ENCODE results near the gene PITX2. TPM values are rescaled to one million over a fixed set of nuclear protein-coding genes. Genes with fewer than 3 reads are reported as not detected.

The PITX2 gene
- total RNA-seq, 4 donors from 2014 or later, result not detected

DNA sequence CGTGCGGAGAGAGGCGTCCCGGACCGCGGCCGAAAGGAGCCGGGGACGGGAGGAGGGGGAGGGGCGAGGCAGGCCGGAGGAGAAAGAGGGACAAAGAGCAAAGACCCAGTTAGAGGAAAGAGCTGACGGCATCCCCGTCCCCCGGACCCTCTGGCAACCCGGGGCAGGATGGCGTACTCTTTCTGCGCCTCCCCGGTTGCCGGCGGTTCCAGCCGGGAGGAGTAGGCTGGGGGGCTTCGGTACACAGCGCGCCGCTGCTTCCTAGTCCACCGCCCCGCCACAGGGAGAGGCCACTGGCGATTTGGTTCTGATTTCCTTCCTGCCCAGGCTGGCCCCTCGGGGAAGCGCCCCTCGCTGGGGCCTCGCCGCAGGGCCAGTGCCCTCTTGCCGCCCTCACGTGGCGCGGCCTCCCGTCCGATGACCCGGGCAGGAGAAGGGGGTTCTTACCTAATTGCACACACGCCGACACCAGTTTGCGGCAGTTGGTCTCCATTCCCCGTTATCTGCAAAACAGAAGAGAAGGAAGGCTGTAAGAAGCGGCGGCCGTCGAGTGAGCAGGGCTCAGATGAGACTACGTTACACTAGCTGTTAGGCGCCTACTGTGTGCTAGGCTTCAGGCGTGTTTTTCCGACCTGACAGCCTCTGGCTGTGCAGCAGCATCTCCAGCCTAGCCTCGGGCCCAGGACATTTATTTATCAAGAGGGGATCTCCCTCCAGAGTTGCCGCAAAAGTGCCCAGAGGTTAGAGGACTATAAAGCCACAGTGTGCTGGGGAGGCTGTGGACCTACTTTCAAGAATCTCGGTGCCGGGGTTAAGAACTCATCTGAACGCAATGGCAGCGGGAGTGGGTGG, 9.9 kb upstream of the PITX2 start:
- no peak for DNase-seq
- no peaks in the 10 kb centered on the region for H3K36me3 ChIP-seq
- H3K27me3 ChIP-seq, result peaks cover 82% of the 10 kb centered on the region
- no peaks in the 10 kb centered on the region for H3K9me3 ChIP-seq
- intact Hi-C loops (cut with DNase I), result no loop called here
- 6 to 7% methylated on average over 36 to 49 of the region's 58 CpGs for WGBS, 2 donors
- TF ChIP-seq, protein P1, sequence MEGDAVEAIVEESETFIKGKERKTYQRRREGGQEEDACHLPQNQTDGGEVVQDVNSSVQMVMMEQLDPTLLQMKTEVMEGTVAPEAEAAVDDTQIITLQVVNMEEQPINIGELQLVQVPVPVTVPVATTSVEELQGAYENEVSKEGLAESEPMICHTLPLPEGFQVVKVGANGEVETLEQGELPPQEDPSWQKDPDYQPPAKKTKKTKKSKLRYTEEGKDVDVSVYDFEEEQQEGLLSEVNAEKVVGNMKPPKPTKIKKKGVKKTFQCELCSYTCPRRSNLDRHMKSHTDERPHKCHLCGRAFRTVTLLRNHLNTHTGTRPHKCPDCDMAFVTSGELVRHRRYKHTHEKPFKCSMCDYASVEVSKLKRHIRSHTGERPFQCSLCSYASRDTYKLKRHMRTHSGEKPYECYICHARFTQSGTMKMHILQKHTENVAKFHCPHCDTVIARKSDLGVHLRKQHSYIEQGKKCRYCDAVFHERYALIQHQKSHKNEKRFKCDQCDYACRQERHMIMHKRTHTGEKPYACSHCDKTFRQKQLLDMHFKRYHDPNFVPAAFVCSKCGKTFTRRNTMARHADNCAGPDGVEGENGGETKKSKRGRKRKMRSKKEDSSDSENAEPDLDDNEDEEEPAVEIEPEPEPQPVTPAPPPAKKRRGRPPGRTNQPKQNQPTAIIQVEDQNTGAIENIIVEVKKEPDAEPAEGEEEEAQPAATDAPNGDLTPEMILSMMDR (IDR thresholded peaks at IDR 0.05), result no peak
- no peak for TF ChIP-seq POLR2A (IDR thresholded peaks at IDR 0.05)
- H3K4me3 ChIP-seq (replicated peaks in 1 of 3), result no peak overlapping the region
- peaks cover 18 to 22% of the 10 kb centered on the region in 2 donors for H3K4me1 ChIP-seq
- no peak overlapping the region for H3K27ac ChIP-seq

DNA sequence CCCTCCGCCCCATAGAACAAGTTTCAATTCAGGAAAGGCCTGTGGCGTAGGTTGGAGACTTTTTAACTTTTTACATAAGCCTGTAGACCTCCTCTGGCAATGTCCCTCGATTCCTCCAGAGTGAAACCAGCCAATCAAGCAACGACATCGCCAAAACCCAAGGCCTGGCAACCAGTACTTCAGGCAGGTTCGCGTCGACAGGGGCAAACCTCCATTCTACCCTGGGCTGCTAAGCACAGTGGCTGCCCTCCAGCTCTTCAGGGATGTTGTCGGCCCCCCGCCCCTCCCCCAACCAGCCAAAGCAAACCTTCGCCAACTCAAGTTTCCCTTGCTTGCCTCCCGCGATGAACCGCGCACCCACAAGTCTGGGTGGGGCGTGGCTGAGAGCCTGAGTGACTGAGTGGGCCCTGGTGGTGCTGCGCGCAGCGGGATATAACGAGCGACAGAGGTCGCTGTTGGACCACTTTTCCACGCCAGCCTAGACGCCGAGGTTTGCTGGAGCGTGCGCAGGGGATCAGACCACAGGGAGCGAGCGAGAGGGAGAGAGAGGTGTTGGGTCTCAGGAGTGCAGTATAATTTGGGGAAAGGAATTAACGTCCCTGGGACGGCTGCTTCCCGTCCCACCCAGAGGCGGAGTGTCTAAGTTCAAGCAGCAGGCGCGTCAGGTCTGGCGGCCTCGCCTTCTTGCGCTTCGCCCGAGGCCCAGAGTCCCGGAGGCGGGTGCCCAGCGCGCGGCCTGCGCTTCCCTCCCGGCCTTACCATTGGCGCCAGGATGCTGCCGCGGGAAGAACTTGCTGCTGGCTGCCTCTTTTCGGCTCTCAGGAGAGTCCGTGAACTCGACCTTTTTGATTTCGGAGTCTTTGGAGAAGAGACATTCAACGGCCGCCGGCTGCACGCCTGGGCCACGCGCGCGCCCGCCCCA, 9.0 kb upstream of the PITX2 start:
- intact Hi-C loops (cut with DNase I), result no loop called here
- 5 to 6% methylated on average over 41 to 47 of the region's 63 CpGs for WGBS, 2 donors
- peak; percentile 58 to 63 for DNase-seq
- no peak overlapping the region for H3K27ac ChIP-seq
- TF ChIP-seq POLR2A (IDR thresholded peaks at IDR 0.05), result no peak
- TF ChIP-seq, protein P1 (IDR thresholded peaks at IDR 0.05), result peak in 4 of 6 experiments; percentile 42 to 74 (median 60)
- peaks cover 77% of the 10 kb centered on the region for H3K27me3 ChIP-seq
- H3K4me3 ChIP-seq (replicated peaks in 1 of 3), result no peak overlapping the region
- no peaks in the 10 kb centered on the region for H3K9me3 ChIP-seq
- H3K4me1 ChIP-seq, result peaks cover 14 to 16% of the 10 kb centered on the region in 2 donors
- no peaks in the 10 kb centered on the region for H3K36me3 ChIP-seq

DNA sequence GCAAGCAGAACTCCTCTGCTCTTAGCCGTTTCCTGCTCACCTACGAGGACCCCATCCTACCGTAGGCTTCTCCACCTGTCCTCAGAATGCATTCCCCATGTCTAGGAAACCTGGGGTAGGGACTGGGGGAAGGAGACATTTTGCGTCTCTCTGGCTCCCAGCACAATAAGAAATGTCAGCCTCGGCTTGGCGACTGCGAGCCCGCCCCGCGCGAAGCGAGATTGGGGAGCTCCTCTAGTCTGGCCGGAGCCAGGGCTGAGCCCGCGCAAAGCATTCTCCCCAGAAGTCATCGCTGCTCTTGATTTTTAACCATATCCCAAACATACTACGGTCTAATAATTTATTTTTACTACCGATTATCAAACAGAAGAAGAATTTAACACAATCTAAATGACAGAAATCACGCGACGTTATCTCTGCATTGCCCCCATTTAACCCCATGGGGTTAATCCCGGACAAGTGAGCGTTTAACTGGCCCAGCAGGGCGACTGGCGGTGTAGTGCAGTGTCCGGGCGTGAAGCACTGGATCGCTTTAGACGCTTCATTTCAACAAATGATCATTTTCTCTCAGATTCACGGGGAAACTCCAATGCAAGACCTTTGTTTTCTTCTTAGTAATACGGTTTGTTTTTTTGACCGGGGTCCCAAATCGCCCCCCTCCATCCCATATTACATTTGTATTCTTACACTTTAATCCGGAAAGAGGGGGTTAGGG, 8.0 kb upstream of the PITX2 start:
- no peak for DNase-seq
- Histone ChIP-seq H3K36me3 (no peaks in the 10 kb centered on the region), H3K27ac (no peak overlapping the region), H3K4me1 (peaks cover 13 to 14% of the 10 kb centered on the region in 2 donors), H3K9me3 (no peaks in the 10 kb centered on the region), H3K4me3 (replicated peaks in 1 of 3) (no peak overlapping the region), H3K27me3 (peaks cover 75% of the 10 kb centered on the region)
- TF ChIP-seq, protein P1 (IDR thresholded peaks at IDR 0.05), result no peak
- no peak for TF ChIP-seq POLR2A (IDR thresholded peaks at IDR 0.05)
- intact Hi-C loops (cut with DNase I), result no loop called here
- WGBS, 2 donors, result 8% methylated on average over 34 of the region's 34 CpGs

DNA sequence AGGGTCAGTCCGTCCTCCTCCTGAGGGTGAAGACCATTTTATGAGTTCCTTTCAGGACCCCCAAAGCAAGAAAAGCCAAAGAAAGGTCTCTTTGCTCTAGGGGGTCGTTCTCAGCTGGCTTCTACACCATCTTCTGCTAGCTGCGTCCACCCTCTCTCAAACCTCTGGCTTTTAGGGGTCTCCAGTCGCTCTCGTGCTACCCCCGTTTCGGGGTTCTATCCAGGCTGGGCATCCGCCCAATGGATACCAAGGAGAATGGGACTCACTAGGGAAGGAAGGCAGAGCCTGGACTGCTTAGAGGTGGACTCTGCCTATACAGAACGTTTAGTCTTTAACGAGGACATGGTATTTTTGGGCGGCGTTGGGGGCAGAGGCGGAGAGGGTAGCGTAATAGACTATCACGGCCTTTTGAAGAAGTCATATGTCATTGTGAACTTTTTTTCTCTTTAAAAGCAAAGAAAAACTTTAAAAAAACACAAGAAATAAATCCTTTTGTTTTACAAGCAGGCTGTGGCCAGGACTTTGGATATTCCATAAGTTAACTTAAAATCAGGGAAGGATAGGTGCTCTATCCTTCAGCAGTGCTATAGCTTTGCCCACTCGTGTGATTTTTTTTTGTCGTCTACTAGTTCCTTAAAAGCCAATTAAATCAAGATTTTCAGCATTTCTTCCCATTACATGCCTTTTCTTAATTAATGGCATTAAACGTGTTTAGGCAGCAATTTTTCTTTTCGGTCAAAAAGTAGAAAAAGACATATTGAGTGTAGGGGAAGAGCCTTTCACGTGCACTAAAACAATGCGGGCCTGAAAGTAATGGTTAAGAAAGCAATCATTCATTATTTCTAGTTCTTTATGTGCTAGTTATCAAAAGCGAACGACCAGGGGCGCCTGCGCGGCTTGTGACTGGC, 7.2 kb upstream of the PITX2 start:
- H3K27me3 ChIP-seq, result peaks cover 74% of the 10 kb centered on the region
- H3K27ac ChIP-seq, result no peak overlapping the region
- H3K36me3 ChIP-seq, result no peaks in the 10 kb centered on the region
- no peaks in the 10 kb centered on the region for H3K9me3 ChIP-seq
- intact Hi-C loops (cut with DNase I), result no loop called here
- TF ChIP-seq POLR2A (IDR thresholded peaks at IDR 0.05), result no peak
- TF ChIP-seq, protein P1 (IDR thresholded peaks at IDR 0.05), result no peak
- H3K4me1 ChIP-seq, result peaks cover 13 to 14% of the 10 kb centered on the region in 2 donors
- WGBS, 2 donors, result 9 to 10% methylated on average over 26 of the region's 26 CpGs
- H3K4me3 ChIP-seq (replicated peaks in 1 of 3), result no peak overlapping the region
- no peak for DNase-seq

Measured in thyroid gland (tissue), 4 donors.